ENCODE data around the gene RBMS1. TPM values are rescaled to one million over a fixed set of nuclear protein-coding genes. Genes with fewer than 3 reads are reported as not detected.

The RBMS1 gene
- total and polyA plus RNA-seq, 3 donors from 2014 or later = 26.8 to 34.7 (median 30.0) TPM

DNA sequence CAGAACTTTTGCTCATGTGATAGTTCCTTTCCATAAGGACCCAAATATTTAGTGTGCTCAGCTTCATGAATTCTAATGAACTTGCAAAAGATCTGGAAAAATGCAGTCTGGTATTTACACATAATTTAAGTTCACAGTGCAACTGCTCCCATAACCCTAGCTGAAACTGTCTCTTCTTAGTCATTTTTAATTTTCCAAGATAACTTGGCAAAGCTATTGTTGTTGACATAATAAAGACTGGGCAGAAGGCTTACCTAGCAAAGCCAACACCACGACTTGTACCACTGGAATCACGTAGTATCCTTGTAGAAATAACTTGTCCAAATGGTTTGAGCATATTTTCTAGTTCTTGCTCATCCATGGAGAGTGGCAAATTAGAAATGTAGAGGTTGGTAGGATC lies 190.5 kb downstream of the RBMS1 start:
- H3K27ac ChIP-seq = no peak overlapping the region
- H3K36me3 ChIP-seq (ENCODE audit: low read depth, missing control alignments) = no peaks in the 10 kb centered on the region
- H3K4me1 ChIP-seq = peaks cover 6% of the 10 kb centered on the region
- no peak for DNase-seq
- 74 to 75% methylated on average over 2 of the region's 2 CpGs for WGBS, 2 donors
- intact Hi-C loops (cut with DNase I; ENCODE audit: low total_unique reads) = no loop called here
- TF ChIP-seq, protein P1, sequence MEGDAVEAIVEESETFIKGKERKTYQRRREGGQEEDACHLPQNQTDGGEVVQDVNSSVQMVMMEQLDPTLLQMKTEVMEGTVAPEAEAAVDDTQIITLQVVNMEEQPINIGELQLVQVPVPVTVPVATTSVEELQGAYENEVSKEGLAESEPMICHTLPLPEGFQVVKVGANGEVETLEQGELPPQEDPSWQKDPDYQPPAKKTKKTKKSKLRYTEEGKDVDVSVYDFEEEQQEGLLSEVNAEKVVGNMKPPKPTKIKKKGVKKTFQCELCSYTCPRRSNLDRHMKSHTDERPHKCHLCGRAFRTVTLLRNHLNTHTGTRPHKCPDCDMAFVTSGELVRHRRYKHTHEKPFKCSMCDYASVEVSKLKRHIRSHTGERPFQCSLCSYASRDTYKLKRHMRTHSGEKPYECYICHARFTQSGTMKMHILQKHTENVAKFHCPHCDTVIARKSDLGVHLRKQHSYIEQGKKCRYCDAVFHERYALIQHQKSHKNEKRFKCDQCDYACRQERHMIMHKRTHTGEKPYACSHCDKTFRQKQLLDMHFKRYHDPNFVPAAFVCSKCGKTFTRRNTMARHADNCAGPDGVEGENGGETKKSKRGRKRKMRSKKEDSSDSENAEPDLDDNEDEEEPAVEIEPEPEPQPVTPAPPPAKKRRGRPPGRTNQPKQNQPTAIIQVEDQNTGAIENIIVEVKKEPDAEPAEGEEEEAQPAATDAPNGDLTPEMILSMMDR (IDR thresholded peaks at IDR 0.05) = no peak
- TF ChIP-seq POLR2A (IDR thresholded peaks at IDR 0.05) = no peak
- H3K27me3 ChIP-seq = no peaks in the 10 kb centered on the region
- no peak overlapping the region for H3K4me3 ChIP-seq
- H3K9me3 ChIP-seq = no peaks in the 10 kb centered on the region

DNA sequence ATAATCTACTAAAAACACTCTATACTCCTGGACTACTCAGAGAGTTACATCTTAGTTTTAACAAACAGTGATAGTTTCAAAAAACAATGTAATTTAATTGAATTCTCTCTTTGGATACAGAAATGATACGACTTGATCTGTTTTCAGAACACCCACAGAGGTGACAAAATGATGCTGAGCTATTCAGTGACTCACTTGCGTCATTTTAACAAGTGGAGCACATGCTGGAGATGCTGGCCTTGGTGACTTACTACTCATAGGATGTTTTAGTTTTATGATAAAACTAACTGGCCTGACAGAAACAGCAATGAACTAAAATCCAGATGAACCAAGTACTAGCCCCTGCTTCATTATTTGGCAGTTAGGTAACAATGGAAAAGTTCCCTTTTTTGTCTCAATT lies 192.2 kb downstream of the RBMS1 start:
- intact Hi-C loops (cut with DNase I; ENCODE audit: low total_unique reads) = no loop called here
- TF ChIP-seq, protein P1 (IDR thresholded peaks at IDR 0.05) = no peak
- TF ChIP-seq POLR2A (IDR thresholded peaks at IDR 0.05) = no peak
- Histone ChIP-seq H3K4me3 (no peak overlapping the region), H3K27ac (no peak overlapping the region), H3K27me3 (no peaks in the 10 kb centered on the region), H3K4me1 (peaks cover 3% of the 10 kb centered on the region), H3K9me3 (no peaks in the 10 kb centered on the region), H3K36me3 (ENCODE audit: low read depth, missing control alignments) (no peaks in the 10 kb centered on the region)
- DNase-seq = no peak
- 76 to 91% methylated on average over 2 of the region's 2 CpGs for WGBS, 2 donors

DNA sequence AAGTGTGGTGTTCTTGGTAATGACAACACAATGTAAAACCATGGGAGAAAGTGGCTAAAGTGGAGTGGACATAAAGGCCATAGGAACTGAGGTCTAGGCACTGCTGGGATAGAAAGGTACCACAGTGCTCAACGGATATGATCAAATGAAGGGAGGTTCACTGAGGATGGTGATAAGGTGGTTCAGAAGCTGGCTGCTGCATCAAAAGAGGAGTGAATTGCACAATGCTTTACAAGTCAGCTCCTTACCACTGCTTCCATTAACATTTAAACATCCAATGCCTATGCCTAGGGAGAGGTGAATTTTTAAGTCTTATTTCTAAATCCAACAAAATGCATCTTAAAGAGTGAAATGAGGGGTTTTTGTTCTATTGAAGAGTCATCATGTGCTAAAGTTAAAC lies 193.4 kb downstream of the RBMS1 start:
- no peak for DNase-seq
- Histone ChIP-seq H3K4me3 (no peak overlapping the region), H3K27me3 (no peaks in the 10 kb centered on the region), H3K4me1 (peaks cover 3% of the 10 kb centered on the region), H3K27ac (no peak overlapping the region), H3K9me3 (no peaks in the 10 kb centered on the region), H3K36me3 (ENCODE audit: low read depth, missing control alignments) (no peaks in the 10 kb centered on the region)
- no peak for TF ChIP-seq POLR2A (IDR thresholded peaks at IDR 0.05)
- TF ChIP-seq, protein P1 (IDR thresholded peaks at IDR 0.05) = no peak
- intact Hi-C loops (cut with DNase I; ENCODE audit: low total_unique reads) = no loop called here
- WGBS, 2 donors = 88 to 95% methylated on average over 1 of the region's 1 CpG

DNA sequence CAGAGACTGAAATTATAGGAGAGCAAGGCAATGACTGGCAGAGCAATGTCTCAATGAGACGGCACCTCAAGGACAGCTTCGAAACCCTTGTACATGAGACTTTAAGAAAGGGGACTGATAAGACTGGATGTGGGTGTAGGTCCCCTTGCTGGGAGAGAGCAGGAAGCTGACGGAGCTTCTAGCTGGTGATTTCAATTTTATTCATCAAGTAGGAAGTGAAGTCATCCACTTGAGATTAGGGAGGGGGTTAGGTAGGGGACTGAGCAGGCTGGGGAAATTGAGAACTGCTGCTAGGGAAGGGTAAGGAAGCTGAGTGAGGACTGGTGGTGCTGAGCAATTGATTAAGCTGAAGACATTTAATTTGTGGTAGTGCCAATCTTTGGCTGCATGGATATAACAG lies 194.1 kb downstream of the RBMS1 start:
- no peaks in the 10 kb centered on the region for H3K27me3 ChIP-seq
- no peaks in the 10 kb centered on the region for H3K9me3 ChIP-seq
- WGBS, 2 donors = 84 to 85% methylated on average over 3 of the region's 3 CpGs
- no peaks in the 10 kb centered on the region for H3K36me3 ChIP-seq (ENCODE audit: low read depth, missing control alignments)
- DNase-seq = no peak
- TF ChIP-seq, protein P1 (IDR thresholded peaks at IDR 0.05) = no peak
- TF ChIP-seq POLR2A (IDR thresholded peaks at IDR 0.05) = no peak
- H3K27ac ChIP-seq = no peak overlapping the region
- no peak overlapping the region for H3K4me3 ChIP-seq
- peaks cover 3% of the 10 kb centered on the region for H3K4me1 ChIP-seq
- intact Hi-C loops (cut with DNase I; ENCODE audit: low total_unique reads) = no loop called here

DNA sequence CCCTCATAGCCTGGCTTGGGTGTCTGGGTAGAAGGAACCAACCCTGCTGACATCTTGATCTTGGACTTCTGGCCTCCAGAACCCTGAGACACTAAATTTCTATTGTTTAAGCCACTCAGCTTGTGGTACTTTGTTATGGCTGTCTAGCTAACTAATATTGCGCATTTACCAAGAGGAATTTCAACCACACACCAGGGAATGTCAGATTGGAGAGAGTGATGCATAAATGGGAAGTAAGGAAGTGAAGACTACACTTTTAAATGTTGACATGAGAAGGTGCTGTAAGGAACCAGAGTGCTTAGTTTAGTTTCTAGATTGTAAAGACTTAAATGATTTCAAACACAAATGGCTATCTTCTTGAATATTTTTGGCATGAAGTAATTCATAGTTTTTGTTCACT lies 194.6 kb downstream of the RBMS1 start:
- no peaks in the 10 kb centered on the region for H3K9me3 ChIP-seq
- TF ChIP-seq, protein P1 (IDR thresholded peaks at IDR 0.05) = no peak
- TF ChIP-seq POLR2A (IDR thresholded peaks at IDR 0.05) = no peak
- no peak for DNase-seq
- peaks cover 3% of the 10 kb centered on the region for H3K4me1 ChIP-seq
- H3K4me3 ChIP-seq = no peak overlapping the region
- WGBS, 2 donors = 88 to 100% methylated on average over 1 of the region's 1 CpG
- no peak overlapping the region for H3K27ac ChIP-seq
- intact Hi-C loops (cut with DNase I; ENCODE audit: low total_unique reads) = no loop called here
- H3K27me3 ChIP-seq = no peaks in the 10 kb centered on the region
- H3K36me3 ChIP-seq (ENCODE audit: low read depth, missing control alignments) = no peaks in the 10 kb centered on the region
